Lower leg skin (tissue), 3 donors: ENCODE measurements around the gene ORM2.
"Not testable (repeated sequence)": the region's sequence is repeated elsewhere in the genome, so short reads cannot be mapped to it uniquely, and the experiment has no call there.

Experiments
- POLR2A ChIP-seq, 2 donors: fragments of 450-650 bp; IDR thresholded peaks; one replicate each; pipeline ENCODE4 v1.6.1; 2016 to 2017; ENCODE audit warnings: antibody characterized with exemption in 2 of 2, mild to moderate bottlenecking in 1 of 2, moderate library complexity in 1 of 2
- TF ChIP-seq, protein P1 (sequence below), 3 donors: fragments of 450-650 bp; IDR thresholded peaks; one replicate each; pipeline ENCODE4 v1.5.1; 2016; ENCODE audit warnings: antibody characterized with exemption in 3 of 3, mild to moderate bottlenecking in 3 of 3, moderate library complexity in 2 of 3

DNA sequence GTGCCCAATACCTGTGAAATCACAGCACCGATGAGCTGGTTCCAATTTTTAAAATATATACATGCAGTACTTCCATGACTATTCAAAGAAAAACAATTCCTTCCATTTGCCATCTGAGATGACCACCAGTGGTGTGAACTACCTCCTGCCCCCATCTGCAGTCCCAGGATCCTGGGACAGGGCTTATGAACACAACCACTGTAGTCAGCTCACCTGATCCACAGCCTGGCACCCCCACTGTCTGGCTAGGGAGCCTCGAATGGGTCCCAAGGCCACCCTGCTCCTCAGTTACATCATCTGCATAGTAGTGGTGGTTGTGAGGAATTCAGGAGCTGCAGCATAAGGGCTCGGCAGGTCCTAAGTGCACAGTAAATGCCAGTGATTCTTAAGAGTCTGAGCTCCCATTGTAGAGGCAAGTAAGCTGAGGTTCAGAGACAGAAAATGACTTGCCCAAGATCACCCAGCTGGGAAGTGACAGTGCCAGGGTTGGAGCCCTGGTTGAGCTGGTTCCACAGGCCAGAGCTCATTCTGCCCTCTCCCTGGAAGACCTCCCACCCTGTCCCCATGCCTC lies 3.9 kb upstream of the ORM2 start:
- TF ChIP-seq, protein P1, sequence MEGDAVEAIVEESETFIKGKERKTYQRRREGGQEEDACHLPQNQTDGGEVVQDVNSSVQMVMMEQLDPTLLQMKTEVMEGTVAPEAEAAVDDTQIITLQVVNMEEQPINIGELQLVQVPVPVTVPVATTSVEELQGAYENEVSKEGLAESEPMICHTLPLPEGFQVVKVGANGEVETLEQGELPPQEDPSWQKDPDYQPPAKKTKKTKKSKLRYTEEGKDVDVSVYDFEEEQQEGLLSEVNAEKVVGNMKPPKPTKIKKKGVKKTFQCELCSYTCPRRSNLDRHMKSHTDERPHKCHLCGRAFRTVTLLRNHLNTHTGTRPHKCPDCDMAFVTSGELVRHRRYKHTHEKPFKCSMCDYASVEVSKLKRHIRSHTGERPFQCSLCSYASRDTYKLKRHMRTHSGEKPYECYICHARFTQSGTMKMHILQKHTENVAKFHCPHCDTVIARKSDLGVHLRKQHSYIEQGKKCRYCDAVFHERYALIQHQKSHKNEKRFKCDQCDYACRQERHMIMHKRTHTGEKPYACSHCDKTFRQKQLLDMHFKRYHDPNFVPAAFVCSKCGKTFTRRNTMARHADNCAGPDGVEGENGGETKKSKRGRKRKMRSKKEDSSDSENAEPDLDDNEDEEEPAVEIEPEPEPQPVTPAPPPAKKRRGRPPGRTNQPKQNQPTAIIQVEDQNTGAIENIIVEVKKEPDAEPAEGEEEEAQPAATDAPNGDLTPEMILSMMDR (IDR thresholded peaks at IDR 0.05): not testable (repeated sequence)
- not testable (repeated sequence) for TF ChIP-seq POLR2A (IDR thresholded peaks at IDR 0.05)
